Effector CD8-positive, alpha-beta T cell (primary cell): ENCODE measurements around the gene TRAF3IP1.

Experiments used
- DNase-seq: peaks from one replicate; lab custom pipeline; 2025; lab: John Stamatoyannopoulos, UW

TRAF3IP1 gene

GRCh38 chr2:238448031-238448955 lies 128.0 kb downstream of the TRAF3IP1 start:
- DNase-seq, result no peak

DNA sequence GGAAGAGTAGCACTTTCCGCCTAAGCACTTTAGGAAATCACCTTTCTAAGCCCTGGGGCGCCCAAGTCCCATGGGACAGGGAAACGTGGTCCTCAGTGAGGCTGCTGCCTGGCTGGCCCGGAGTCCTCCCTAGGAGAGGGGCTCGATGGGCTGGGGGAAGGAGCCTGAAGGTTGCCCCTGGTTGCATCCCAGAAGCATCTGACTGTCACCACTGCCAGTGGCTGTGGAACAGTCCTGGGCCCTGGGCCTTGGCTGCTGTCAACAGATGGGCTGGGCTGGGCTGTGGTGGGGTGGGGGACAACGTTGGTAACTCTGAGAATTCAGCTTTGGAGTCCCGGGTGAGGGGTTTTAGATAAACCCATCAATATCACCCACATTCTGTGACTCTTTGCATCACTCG lies 128.9 kb downstream of the TRAF3IP1 start:
- no peak for DNase-seq

DNA sequence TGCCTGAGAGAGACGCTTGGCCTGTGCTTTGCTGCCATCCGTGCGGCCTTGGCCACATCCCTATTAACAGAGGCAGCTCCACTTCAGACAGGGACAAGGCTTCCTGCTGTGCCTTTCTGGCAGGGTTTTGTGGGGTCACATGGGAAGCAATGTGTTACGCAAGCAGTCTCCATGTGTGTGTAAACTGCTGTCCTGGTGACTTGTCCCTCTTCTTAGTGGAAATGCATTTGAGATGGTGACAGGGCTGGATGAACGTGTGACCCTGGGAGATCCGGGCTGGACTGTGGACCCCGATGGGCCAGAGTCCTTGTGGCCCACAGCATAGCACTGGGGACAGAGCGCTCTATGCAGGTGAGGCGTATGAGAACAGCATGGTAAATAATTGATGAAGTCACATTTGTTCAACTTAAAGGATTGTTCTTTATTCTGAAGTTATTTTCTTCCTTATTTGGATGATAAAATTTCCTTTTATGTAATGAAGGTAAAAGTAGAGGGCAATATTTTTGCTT lies 129.6 kb downstream of the TRAF3IP1 start:
- DNase-seq, result no peak

- no peak for DNase-seq
Observed at GRCh38 chr2:238450440-238450861, 130.1 kb downstream of the TRAF3IP1 start.
